ENCODE results near the gene KIAA1755.

Gene KIAA1755

DNA sequence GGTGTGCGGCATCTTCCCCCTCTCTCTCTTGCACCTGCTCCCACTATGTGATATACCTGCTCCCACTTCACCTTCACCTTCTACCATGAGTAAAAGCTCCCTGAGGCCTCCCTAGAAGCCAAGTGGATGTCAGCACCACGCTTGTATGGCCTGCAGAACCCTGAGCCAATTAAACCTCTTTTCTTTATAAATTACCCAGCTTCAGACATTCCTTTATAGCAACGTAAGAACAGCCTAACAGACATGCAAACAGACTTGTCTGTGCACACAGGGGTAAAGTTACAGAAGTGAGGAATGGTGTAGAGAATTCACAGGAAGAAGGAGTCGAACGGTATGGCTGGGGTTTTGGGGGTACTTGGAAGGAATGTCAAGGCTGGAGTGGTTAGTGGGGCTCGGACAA lies 80.7 kb downstream of the KIAA1755 start:
- DNase-seq, result no peak

DNA sequence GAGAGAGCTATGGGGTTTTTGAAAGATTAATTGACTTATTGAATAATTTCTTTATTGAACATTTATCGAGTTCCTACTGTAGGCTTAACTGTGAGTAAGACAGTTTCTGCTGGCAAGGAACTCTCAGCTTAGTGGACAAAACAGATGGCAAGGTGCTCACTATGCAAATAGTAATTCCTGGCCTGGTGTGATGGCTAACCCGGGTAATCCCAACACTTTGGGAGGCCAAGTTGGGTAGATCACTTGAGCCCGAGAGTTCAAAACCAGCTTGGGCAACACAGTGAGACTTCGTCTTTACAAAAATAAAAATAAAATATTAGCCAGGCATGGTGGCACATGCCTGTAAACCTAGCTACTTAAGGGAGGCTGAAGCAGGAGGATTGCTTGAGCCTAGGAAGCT lies 82.0 kb downstream of the KIAA1755 start:
- no peak for DNase-seq

DNA sequence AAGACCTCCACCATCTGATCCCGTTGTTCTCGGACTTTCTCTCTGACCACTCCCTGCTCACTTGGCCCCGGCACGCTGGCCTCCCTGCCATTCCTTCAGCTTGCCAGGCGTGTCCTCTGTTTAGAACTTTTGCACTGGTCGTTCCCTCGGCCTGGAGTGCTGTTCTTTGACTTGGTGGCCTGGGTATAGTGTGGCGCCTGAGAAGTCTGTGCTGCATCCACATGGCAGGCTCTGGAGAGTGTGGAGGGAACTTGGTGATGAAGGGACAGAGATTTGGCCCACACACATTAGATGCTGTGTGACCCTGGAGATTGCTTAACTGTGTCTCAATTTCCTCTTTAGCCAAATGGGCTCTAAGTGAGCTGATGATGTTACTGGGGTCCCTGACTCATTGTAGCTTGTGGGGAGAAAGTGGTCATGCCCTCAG lies 82.5 kb downstream of the KIAA1755 start:
- no peak for DNase-seq

DNA sequence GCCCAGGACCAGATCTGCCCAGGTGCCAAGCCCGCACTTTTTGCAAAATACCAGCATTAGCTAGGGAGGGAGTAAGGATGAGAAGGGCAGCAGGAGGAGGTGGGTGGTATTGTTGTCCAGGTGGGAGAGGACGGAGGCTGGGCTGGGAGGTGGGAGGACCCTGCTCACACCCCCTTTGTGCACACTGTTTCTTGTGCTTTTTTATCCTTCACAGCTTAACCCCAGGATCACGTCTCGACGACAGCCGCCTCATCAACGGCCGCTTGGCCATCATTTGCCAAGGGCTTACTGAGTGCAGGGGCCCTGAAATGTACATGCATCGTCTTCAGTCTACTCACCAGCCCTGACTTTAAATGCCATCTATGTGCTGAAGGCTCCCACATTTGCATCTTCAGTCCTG lies 83.3 kb downstream of the KIAA1755 start:
- DNase-seq, result no peak

DNA sequence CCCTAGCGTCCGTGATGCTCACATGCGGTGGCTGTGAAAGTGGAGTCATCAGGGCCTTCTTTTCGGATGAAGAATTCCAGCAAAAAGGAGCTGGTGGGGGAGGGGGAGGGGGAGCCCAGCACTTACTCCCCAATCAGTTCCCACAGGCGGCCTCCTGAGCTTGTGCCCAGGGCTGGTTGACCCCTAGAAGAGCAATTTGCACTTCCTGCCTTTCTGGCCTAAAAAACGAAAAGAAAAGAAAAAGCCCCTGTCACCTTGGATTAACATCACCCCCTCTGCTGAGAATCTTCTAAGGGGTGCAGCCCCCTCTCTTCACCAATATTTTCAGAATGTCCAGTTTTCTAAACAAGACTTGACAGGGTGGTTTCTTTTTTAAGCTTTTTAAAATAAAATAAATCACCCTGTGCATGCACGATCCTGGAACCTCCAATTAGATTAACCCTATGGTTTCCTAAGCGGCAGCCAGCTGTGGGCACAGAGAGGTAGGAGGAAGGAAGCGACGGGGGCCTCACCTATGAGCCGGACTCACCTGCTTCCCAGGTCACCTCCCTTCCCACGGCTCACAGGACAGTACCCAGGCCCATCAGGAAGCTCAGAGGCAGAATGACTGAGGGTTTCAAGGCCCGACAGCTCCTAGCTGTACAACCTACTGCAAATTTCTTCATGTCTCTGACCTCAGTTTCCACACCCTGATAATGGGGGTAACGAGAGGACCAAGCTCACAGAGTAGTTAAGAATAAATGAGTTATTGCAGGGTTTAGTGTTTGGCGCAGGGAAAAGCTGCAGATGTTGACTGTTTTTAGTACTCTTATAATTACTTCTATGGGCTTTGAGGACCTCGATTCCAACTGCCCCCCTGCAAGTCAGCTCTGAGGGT lies 85.0 kb downstream of the KIAA1755 start:
- no peak for DNase-seq

DNA sequence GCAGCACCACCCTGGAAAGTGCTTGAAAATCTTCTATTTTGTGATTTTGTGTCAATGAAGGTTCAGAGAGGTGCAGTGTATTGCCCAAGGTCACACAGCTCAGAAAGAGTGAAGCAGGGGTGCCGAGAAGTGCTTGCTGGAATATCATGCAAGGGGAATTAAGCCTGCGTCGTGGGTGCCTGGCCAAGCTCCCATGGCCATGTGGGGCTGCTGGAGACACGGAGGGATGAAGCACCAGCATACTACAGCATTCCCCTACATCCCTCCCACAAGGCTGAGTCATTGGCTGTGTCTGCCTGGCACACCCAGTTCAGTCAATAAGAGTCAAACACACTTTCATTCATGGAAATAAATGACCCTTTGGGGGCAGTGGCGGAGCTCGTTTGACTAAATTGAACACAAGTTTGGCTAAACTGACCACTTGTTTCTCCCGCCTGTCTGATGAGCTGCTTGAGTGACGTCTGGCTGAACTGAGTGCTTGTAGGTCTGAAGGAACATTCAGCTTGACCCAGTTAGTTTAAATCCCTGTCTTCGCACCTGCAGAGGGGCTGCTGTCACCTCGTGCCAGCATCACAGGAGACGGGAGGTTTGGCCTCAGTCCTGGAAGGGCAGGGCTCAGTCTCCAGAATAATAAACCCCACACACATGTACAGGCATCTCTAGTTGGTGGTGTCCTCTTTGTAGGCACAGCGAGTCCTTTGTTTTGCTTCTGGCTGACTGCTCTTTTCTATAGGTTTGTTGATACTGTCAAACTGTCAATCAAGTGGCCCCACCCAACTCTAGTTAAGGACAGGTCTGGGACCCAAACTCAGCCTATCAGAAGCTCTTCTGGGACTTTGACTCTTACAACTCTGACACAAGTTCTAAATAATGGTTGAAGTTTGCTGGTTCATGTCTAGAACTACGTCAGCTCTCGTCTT lies 87.0 kb downstream of the KIAA1755 start:
- no peak for DNase-seq

DNA sequence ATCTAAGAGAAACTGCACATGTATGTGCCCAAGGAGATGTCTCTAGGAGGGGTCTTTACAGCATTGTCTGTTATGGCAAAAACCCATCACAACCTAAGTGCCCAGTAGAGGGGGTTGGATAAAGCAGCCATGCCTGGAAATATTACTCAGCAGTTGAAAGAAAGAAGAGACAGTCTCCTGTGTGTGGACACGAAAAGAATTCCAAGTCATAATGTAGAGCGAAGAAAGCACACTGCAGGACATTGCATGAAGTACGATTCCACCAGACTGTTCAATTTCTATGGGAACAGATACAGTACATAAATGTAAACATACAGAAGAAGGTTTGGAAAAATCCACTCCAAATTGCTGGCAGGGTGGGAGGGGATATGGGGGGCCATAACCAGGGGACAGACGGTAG lies 88.1 kb downstream of the KIAA1755 start:
- no peak for DNase-seq

DNA sequence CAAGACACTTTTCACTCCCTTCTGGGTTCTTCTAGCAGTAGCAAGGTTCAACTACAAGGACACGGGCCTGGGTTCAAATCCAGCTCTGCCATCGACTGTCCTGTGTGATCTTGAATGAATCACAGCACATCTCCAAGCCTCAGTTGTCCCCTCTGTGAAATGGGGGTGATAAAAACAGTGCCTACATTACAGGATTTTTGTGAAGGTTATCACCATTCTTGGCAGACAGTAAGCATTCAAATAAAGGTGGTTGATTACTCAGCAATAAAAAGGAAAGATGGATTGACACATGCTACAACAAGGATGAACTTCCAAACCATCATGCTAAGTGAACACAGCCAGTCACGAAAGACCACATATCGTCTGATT lies 88.9 kb downstream of the KIAA1755 start:
- no peak for DNase-seq

DNA sequence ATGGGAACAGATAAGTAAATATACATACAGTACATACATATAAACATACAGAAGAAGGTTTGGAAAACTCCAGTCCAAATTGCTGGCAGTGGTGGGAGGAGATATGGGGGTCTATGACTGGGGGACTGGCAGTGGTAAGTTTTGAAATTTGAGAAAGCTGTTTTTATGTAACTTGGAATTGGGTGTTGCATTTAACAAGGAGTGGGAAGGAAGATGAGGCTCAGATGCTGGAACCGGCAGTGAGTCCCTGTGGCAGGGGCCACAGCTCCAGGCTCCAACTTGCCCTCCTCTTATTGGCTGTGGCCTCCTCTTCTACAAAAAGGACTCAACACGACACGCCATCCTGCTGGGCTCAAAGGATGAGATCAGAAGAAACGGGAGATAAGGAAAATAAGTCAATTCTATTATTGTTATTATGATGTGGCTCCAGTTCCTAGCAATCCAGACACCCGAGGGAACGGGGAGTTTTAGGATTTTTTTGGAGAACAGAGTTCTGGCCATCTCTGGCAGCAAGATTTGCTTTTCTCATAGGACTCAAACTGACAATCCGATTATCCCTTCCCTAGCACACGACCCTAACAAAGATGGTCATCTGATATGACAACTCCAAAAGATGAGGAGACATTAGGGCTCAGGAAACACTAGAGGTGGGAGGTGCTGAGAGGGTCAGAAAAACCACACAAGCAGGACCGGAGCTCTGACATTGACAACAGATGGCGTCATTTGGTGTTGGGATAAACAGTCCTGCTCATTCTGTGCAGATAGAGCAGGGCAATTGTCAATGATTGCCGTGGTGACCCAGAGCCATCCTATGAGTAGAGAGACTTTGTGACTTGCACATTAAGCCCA lies 89.5 kb downstream of the KIAA1755 start:
- DNase-seq, result no peak

DNA sequence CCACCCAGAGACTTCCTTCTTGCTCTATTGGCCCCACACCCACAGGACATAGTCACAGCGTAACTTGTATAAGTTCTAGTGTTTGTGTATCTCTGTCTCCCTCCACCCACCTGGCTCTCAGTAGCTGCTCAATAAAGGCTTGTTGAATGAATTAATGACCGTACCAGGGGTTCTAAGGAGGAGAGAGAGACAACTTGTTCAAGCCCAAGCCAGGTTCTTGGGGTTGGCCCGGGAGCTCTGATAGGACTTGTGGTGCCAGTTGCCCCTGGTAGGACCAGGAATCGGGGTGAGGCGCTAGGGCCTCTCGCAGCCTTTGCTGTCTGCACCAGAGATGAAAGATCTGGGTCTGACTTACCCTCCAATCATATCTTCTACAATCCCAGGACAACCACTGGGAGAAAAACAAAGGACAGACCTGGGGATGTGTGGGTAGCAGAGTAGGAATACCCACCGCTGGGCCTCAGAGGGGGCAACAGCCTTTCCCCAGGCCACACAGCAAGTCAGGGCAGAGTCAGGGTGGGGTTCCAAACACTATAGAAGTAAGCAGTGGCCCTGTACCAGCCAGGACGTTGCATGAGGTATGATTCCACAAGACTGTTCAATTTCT lies 90.2 kb downstream of the KIAA1755 start:
- no peak for DNase-seq

DNA sequence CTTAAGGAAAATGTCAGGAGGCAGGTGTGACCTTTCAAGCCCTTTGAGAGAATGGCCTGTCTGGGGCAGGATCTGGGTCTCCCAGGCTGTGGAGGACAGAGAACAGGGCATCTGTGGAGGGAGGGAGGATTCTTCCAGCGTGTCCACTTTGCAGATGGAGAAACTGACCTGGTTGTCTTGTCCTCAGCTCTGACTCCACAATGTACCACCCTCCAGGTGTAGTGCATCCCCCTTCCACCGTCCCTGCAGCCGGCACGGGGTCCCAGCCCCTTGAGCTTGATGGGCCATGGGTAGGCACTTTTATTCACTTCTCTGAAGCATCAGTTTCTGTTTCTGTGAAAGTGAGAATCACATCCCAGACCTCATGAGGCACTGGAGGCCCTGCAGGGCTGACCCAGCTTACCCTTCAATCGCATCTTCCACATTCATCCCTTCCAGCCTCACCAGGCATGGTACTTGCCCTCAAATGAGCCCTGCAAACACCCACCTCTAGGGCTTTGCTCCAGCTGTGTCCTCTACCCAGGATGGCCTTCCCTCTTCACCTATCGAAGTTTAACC lies 90.8 kb downstream of the KIAA1755 start:
- DNase-seq, result no peak

DNA sequence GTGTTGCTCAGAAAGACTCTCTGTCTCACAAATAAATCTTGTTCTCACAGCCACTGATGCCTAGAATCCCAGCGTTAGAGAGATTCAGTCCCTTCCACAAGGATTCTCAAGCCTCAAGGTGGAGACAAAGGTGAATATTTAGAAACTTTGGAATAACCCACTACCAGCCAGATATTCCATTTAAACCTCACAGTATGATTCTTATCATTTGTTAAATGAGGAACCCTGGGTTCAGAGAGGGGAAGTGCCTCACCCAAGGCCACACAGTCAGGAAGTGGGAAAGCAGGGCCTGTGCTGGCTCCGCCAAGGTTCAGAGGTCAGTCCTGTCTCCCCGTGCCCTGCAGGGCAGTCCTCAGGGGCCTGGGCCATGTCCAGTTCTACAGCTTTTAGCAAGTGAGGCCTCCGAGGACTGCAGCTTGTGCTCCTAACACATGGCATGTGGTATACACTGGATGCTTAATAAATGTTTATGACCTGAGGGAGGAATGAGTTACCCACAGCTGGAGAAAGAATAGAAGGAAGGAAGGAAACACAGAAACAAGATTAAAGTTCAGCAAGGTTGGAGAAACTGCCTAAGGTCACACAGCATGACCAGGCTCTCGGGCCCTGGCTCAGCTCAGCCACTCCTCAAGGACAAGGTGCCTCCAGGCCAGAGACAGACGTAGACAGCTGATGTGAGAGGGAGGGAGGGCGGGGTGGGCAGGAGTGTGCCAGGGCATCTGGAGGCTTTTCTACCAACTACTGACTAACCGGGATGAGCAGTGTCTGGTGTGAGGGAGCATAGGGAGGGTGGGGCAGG lies 91.5 kb downstream of the KIAA1755 start:
- no peak for DNase-seq

DNA sequence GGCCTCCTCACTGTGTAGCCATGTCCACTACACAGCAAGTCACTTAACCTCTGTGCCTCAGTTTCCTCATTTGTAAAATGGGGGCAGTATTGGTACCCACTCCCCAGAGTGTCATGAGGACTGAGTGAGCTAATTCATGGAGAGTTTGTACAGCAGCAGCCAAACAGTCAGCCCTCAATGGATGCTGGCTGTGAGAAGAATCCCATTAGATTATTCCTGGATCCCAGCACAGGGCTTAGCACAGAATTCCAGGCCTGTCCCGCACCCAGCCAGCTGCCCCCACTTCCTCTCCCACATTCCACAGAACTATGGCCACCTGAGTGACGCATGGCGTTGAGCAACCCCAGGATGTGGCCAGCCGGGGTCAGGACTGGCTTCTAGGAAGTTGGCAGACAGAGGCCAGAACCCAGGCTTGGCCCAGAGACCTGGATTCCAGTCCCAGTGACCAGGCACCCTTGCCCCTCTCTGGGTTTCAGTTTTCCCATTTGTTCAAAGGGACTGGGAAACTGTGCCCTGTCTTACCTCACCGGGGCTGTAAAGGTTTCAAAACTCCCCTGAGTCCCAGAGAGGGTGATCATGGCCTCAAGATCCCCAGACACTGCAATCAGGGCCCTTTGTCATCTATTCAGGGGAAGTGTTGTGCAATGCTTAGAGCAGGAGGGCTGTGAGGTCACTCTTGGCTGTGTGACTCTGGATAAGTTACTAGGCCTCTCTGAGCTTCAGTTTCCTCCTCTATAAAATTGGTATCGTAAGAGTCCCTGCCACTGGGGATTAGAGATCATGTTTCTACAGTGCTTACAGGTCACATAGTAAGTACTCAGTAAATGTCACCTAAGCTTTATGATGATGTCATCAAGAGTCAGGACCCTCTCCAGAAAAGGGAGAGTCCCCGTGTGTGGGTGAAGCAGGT lies 92.4 kb downstream of the KIAA1755 start:
- DNase-seq, result no peak

DNA sequence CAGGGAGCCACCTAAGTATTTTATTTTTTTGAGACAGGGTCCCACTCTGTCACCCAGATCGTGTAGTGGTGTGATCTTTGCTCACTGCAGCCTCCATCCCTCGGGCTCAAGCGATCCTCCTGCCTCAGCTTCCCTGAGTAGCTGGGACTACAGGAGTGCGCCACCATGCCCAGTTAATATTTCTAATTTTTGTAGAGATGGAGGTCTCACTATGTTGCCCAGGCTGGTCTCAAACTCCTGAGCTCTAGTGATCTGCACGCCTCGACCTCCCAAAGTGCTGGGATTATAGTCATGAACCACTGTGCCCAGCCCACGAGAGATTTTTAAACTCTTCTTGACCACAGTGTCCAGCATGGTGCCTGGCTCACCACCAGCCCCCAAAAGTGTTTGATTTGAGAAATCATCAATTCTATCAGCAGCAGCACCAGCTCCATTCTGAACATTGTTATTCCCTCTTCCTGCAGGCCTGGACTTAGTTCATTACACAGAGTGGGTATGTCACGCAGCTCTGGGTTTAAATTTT lies 93.1 kb downstream of the KIAA1755 start:
- DNase-seq, result no peak

DNA sequence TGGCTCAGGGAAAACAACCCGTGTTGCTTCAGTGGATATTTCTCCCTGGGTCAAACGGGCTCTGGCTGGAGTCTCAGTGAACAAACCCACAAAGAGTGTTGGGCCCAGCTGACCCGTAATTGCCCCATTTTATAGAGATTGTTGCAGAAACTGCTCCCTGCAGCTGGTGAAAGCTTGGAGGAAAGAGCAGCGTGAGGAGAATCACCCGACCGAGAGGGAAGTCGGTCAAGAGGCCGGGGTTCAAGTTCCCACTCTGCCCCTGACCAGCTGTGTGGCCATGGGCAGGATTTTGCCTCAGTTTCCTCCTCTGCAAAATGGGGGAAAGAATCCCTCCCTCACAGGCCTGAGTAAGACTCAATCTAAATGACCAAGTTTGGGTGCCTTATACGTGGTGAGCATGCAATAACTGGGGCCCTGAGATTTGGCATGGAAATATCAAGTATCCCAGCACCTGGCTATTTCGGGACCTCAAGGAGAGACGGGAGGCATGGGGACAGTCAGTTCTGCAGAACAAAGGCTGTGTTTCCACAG lies 93.8 kb downstream of the KIAA1755 start:
- DNase-seq, result no peak

DNA sequence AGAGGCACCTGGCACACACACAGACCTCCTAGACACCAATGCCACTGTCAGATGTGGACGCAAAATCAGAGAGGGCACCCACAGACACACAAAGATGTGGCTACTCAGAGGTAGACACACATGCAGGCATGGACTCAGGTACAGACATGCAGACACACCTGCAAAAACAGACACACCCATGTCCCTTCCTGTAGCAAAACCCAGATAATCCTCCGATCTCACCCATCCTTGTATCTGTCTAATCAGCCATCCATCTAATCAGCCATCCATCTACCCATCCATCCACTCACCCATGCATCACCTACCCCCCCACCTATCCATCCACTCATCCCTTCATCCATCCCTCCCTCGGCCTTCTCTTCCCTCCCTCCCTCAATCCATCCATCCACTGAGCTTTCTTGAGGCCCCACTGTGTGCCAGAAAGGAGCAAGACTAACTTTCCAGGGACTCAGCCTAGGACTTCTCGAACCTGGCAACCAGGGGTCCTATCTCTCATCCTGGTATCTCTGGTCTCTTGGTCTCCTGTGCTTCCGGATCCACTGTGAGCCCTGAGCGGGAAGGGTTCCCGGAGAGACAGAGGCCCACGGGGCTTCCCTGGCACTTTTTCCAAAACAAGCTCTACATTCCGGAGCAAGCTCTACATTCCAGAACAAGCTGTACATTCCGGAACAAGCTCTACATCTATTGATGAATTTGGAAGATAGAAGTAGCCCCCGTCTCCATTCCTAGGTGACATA lies 94.4 kb downstream of the KIAA1755 start:
- DNase-seq, result peak; percentile 25

DNA sequence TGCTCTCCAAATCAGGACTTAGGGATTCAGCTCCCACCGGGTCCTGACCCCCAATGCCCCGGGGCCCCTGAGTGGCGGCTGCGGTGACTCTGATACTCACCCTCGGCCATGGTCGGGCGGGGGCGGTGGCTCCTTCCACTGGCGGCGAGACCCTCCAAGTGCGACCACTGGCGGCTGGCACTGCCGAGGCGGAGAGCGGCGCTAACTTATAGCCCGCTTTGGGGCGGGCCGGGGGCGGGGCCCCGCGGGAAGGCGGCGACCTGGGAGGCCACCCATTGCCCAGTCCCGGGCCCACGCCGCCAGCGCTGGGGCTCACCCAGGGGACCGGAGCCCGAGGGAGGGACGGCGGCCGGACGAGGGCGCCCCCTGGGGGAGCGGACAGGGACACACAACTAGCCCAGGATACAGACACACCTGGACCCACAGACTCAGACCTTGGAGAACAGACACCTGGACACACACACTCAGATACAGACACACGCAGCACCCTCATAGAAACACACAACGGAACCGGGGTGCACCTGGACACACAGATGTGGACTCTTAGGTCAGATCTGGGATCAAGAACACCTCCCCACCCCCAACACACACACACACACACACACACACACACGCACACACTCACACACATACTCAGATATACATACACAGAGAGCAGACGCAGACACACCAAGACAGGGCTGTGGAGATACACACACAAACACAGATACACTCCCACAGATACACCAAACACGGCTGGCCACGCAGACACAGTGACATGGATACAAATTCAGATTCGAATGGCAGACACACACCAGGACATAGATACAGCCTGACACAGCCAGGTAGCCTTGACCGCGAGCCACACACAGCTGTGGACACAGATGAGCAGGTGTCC lies 95.2 kb downstream of the KIAA1755 start, which contains the start of gene TGM2:
TSS of gene TGM2 (minus strand) at position 182 of the 877 bp plus-strand sequence. CDS start at position 110, 72 bp downstream.
- DNase-seq, result peak; percentile 63

DNA sequence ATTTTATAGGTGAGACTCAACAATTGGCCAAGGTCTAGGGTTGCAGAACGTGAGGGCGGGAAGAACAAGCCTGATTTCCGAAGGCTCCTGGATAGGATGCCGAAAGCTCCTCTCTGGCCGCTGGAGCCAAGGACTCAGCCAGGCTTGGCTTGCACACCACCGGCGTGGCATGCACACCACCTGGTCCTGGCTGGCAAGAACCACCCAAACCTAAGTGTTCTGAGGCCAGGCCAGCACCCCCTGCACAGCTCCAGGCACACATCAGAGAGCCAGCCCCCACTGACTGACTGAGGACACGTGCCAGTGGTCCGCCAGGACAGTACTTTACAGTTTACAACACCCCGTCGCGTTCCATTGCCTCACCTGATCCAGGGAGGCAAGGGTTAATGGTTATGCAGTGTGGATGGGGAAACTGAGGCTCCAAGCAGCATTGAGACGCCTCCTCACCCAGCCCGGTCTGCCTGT lies 95.9 kb downstream of the KIAA1755 start:
- DNase-seq, result no peak

Data from left hindlimb (tissue), 1 donor.